SHP77 (cell line): ENCODE measurements around the gene DCXR.

Source experiments
- DNase-seq, 2 experiments: peaks; one replicate each; lab custom pipeline; 2025; lab: John Stamatoyannopoulos, UW

DCXR gene

GRCh38 chr17:82037092-82037888 is at the start of gene DCXR:
Gene DCXR (minus strand): TSS chr17:82037697. CDS start chr17:82037682, 15 bp downstream.
- DNase-seq = peak; percentile 98 to 99

- DNase-seq = no peak
Observed at GRCh38 chr17:82085931-82086764, 48.7 kb upstream of the DCXR start.

- no peak for DNase-seq
Observed at GRCh38 chr17:82085031-82085861, 47.7 kb upstream of the DCXR start.

DNA sequence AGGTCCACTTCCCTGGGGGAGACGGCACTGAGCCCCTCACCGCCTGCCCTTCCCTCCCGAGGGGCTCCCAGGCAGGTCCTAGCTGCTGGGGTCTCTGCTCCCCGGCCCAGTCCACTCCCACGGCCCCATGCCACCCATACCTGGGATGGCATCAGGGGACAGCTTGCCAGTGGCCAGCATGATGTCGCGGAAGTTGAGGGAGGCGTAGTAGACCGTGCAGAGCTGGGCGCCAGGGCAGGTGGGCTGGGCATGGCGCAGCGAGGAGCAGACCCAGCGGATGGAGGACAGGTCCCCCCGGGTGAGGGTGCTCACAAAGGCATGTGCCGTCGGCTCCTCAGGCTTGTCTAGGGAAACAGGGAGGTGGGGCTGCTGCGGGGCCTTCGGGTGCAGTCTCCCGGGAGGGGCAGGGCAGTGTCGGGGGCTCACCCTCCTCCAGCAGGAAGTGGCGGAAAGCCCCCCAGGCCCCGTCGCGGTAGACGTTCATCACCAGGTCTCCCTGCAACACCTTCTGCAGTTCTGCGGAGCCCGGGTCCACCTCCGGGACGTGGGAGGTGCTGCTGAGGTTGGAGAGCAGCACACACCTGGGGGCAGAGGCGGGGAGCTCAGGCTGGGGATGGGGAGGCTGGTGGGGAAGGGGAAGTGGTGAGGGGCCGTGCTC is 47.0 kb upstream of the DCXR start:
- DNase-seq = no peak

GRCh38 chr17:82083533-82084359 is 46.2 kb upstream of the DCXR start:
- no peak for DNase-seq

- DNase-seq = no peak
Observed at GRCh38 chr17:82083009-82083408, 45.5 kb upstream of the DCXR start.

DNA sequence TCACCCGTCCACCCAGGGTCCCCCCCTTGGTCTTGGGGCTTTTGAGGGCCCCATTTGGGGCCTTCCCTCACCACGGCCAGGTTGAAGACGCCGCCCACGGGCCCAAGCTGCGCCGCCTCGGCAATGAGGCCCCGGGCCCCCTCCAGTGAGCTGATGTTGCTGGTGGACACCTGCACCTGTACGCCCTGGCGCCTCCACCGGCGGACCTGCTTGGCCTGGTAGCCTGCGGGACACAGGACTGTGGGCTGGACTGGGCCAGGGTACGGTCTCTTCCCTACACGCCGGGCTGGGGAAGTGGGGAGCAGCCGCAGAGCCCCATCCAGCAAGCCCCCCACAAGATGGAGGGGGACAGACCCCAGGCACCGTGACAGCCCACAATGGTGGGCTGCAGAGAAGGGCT is 45.0 kb upstream of the DCXR start:
- DNase-seq = no peak

DNA sequence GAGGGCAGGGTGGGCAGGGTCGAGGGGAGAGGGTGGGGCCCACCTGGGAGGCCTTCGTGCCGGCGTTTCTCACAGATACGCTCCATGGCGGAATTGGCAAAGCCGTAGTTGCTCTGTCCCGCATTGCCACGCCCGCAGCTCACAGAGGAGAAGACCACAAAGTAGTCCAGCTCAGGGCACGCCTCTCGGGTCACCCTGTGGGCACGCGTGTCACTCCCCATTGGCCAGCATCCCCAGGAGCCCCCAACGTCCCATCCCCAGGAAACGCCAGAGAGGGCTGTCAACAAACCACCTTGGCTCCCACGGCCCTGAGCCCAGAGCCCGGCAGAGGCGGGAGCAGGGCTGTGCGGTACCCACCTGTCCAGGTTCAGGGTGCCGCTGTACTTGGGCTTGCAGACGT is 44.5 kb upstream of the DCXR start:
- DNase-seq = no peak

DNA sequence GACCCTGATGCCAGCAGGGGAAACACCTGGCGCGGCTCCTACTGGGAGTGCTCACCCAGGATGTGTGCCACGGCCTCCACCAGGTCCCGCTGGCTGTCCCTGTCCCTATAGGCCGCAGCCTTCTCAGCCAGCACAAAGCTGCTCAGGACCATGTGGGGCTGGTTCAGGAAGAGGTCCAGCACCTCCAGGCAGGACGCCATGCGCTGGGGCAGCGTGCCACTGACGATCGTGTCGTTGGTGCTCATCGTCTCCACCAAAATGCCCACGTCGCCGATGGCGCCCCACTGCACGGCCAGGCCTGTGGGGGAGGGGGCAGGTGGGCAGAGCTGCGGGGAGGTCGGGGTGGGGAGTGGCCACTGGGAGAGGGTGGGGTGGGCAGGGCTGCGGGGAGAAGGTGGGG is 44.0 kb upstream of the DCXR start:
- no peak for DNase-seq

DNA sequence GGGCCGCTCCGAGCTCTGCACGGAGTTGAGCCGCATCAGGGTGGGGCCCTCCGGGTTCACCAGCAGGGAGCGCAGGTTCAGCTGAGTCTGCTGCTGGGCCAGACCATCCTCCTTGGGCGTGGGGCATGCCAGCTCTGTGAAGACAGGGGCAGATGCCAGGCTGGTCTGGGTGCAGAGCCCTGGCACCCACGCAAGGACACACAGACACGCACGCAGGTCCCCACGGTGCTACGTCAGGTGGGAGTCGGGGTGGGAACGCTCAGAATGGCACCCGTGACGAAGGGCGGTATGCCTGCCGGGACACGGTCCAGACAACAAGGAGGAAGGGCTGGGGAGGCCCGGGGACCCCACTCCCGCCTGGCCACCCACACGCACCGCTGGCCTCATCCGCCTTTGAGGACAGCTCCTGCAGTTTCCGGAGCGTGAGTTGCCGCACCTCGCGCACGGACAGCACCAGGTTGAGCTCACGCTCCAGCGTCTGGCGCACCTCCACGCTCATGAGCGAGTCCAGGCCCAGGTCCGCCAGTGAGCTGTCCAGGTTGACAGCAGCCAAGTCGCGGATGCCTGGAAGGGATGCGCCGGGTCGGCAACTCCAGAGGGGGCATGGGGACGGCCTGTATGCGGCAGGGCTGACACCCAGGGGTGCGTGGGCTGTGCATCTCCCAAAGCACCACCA is 43.4 kb upstream of the DCXR start:
- no peak for DNase-seq

DNA sequence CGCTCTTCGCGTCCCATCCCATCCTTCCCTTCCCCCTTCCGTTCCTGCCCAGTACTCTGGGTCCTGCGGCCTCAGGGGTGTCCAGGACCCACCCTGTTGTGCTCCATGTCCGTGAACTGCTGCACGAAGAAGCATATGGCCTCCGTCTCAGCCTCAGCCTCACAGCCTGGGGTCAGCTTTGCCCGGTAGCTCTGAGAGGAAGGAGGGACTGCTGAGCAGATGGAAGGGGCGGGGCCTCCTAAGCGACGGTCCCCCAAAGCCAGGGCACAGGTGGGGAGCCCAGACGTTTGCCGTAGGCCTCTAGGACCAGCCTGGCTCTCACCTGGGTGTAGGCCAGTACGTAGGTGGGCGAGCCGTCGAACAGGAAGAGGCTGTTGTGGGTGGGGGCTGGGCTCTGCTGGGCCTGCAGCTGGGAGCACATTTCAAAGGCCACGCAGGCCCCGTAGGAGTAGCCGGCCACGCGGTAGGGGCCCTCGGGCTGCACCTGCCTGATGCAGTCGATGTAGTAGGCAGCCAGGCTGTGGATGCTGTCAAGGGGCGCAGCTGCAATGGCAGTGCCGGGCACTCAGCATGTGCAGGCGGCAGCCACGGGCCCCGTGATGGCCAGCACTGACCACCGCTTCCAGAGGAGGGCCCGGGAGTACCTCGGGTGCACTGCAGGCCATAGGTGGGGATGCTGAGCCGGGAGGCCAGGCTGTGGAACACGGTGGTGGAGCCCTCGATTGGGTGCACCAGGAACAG is 42.7 kb upstream of the DCXR start:
- no peak for DNase-seq

GRCh38 chr17:82079001-82079677 is 41.6 kb upstream of the DCXR start:
- no peak for DNase-seq

DNA sequence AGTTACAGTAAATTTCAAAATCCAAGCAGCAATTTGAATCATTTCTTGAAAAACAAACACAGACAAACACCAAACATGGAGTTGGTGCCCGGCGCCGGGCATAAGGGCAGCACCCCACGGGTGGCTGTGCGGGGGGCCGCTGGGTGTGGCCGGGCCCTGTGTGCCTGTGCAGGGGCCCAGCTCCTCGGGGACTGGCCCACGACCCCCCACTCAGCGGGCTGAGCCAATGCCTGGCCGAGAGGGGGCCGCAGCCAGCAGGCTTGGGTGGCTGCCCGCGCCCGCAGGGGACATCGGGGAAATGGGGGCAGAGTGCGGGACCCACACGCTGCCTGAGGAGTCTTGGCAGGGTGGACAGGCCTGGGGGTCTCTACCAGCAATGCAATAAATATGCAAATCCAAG is 40.9 kb upstream of the DCXR start:
- DNase-seq = no peak

- DNase-seq = no peak
Observed at GRCh38 chr17:82077617-82078358, 40.3 kb upstream of the DCXR start.

- DNase-seq = no peak
Observed at GRCh38 chr17:82076785-82077591, 39.5 kb upstream of the DCXR start.

DNA sequence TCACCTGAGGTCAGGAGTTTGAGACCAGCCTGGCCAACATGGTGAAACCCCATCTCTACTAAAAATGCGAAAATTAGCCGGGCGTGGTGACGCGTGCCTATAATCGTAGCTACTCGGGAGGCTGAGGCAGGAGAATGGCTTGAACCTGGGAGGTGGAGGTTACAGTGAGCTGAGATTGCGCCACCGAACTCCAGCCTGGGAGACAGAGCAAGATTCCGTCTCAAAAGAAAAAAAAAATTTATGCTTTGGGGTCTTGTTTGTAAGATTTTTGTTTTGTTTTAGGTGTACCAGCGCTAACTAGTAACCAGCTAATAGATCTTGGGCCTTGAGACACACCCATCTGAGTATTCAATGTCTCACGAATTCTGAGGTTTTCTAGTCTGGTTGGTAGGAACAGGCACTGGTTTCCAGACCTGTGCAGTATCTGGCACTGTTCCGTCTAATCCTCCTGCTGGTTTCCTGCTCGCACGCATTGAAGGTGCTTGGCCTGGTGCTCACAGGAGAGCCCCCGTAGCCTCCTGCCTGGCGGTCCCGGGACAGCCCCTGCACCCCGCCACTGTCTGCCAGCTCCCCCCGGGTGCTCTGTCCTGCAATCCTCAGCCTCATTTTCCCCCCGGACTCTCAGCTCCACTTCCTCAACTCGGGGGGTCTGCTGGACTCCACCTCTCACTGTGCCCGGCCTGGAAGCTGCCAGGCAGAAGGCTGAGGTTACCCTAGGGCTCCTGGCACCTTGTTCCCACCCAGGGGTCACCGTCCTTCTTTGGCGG is 38.7 kb upstream of the DCXR start:
- DNase-seq = no peak

DNA sequence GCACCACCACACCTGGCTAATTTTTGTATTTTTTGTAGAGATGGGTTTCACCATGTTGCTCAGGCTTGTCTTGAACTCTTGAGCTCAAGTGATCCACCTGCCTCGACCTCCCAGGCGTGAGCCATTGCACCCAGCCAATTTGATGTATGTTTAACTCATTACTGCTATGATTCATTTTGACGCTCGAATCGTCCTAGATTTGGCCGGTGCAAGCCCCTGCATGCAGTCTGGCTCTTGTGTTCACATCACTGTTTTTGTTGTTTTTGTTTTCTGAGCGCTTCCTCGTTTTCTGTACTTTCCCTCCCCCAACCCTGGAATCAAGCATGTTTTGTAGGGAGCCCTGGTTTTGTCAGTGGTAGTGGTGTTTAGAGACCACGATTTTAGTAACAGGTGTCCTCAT is 35.9 kb upstream of the DCXR start:
- no peak for DNase-seq
